ENCODE results near the gene ADAM23.

DNA sequence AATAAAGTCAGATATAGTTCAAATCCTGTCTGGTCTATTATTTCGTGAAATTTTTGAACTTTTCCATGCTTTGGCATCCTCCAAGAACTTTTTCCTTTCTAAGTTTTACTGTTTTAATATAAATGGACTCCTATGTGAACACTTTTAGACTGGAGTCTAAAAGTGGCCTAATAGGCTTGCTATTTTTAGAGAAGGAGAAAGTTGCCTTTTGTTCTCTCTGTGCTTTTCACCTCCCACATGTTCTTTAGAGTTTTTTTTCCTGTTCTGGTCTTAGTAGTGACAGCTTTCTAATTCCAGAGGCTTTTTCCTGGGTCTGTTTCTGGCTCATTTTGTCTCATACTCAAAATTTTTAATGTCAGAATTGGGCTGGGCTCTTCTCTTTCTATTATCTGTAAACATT lies 72.2 kb downstream of the ADAM23 start:
- TF ChIP-seq, protein P1, sequence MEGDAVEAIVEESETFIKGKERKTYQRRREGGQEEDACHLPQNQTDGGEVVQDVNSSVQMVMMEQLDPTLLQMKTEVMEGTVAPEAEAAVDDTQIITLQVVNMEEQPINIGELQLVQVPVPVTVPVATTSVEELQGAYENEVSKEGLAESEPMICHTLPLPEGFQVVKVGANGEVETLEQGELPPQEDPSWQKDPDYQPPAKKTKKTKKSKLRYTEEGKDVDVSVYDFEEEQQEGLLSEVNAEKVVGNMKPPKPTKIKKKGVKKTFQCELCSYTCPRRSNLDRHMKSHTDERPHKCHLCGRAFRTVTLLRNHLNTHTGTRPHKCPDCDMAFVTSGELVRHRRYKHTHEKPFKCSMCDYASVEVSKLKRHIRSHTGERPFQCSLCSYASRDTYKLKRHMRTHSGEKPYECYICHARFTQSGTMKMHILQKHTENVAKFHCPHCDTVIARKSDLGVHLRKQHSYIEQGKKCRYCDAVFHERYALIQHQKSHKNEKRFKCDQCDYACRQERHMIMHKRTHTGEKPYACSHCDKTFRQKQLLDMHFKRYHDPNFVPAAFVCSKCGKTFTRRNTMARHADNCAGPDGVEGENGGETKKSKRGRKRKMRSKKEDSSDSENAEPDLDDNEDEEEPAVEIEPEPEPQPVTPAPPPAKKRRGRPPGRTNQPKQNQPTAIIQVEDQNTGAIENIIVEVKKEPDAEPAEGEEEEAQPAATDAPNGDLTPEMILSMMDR (IDR thresholded peaks at IDR 0.05), result no peak
- no peak for TF ChIP-seq ZFX (IDR thresholded peaks at IDR 0.05; ENCODE audit: borderline replicate concordance)
